SW480 (cell line): ENCODE data around the gene HIBADH.
"Not testable (repeated sequence)": the region's sequence is repeated elsewhere in the genome, so short reads cannot be mapped to it uniquely, and the experiment has no call there.

ENCODE experiments used
- DNase-seq: peaks from one replicate; pipeline ENCODE4 v3.0.0-alpha.2; 2016; ENCODE audit warnings: low spot score

The HIBADH gene

GRCh38 chr7:27595009-27595408, 67.7 kb downstream of the HIBADH start:
- DNase-seq = no peak

GRCh38 chr7:27593226-27593625, 69.5 kb downstream of the HIBADH start:
- DNase-seq = no peak

GRCh38 chr7:27590416-27590815, 72.3 kb downstream of the HIBADH start:
- DNase-seq = no peak

- DNase-seq = no peak
Measured at GRCh38 chr7:27587429-27587828, 75.3 kb downstream of the HIBADH start.

GRCh38 chr7:27586825-27587224, 75.9 kb downstream of the HIBADH start:
- no peak for DNase-seq

- no peak for DNase-seq
Measured at GRCh38 chr7:27585781-27586447, 76.8 kb downstream of the HIBADH start.

- DNase-seq = no peak
Measured at GRCh38 chr7:27581906-27582305, 80.8 kb downstream of the HIBADH start.

- DNase-seq = no peak
Measured at GRCh38 chr7:27581119-27581518, 81.6 kb downstream of the HIBADH start.

- no peak for DNase-seq
Measured at GRCh38 chr7:27579565-27579964, 83.1 kb downstream of the HIBADH start.

GRCh38 chr7:27578169-27578568, 84.5 kb downstream of the HIBADH start:
- not testable (repeated sequence) for DNase-seq

- peak; percentile 59 for DNase-seq
Measured at GRCh38 chr7:27576360-27576944, 86.2 kb downstream of the HIBADH start.

GRCh38 chr7:27575613-27576012, 87.1 kb downstream of the HIBADH start:
- DNase-seq = no peak

GRCh38 chr7:27569106-27569505, 93.6 kb downstream of the HIBADH start:
- DNase-seq = no peak

GRCh38 chr7:27567266-27567665, 95.4 kb downstream of the HIBADH start:
- DNase-seq = no peak

- no peak for DNase-seq
Measured at GRCh38 chr7:27564881-27565482, 97.7 kb downstream of the HIBADH start.

- peak; percentile 13 for DNase-seq
Measured at GRCh38 chr7:27560706-27561235, 101.9 kb downstream of the HIBADH start.

- DNase-seq = no peak
Measured at GRCh38 chr7:27555670-27556069, 107.0 kb downstream of the HIBADH start.

GRCh38 chr7:27554826-27555225, 107.9 kb downstream of the HIBADH start:
- no peak for DNase-seq

GRCh38 chr7:27553273-27553672, 109.4 kb downstream of the HIBADH start:
- no peak for DNase-seq

GRCh38 chr7:27551803-27552400, 110.8 kb downstream of the HIBADH start:
- no peak for DNase-seq

GRCh38 chr7:27549606-27550005, 113.1 kb downstream of the HIBADH start:
- DNase-seq = no peak

- DNase-seq = no peak
Measured at GRCh38 chr7:27548304-27548703, 114.4 kb downstream of the HIBADH start.

GRCh38 chr7:27547401-27547800, 115.3 kb downstream of the HIBADH start:
- DNase-seq = no peak
